Breast epithelium (tissue), 3 donors: ENCODE results near the gene CDH4.

ENCODE experiments used
- CTCF ChIP-seq, 3 donors: fragments of 450-650 bp; IDR thresholded peaks; one replicate each; pipeline ENCODE4 v1.5.1; 2016 to 2017; ENCODE audit warnings: antibody characterized with exemption in 3 of 3, mild to moderate bottlenecking in 3 of 3, moderate library complexity in 3 of 3
- POLR2A ChIP-seq: fragments of 450-650 bp; IDR thresholded peaks from one replicate; pipeline ENCODE4 v1.6.1; 2016; ENCODE audit warnings: antibody characterized with exemption, mild to moderate bottlenecking, moderate library complexity
- POLR2AphosphoS5 ChIP-seq, 3 donors: sonication (generic); formaldehyde crosslinking; IDR thresholded peaks; one replicate each; pipeline ENCODE4 v1.6.1; 2017; ENCODE audit warnings: antibody characterized with exemption in 3 of 3

- TF ChIP-seq CTCF (IDR thresholded peaks at IDR 0.05) (no peak), POLR2AphosphoS5 (IDR thresholded peaks at IDR 0.05) (no peak), POLR2A (no peak)
These were observed 253.4 kb downstream of the CDH4 start for GRCh38 chr20:61505508-61505907.
